PC-3 (cell line): ENCODE measurements around the gene PKP2. TPM values are rescaled to one million over a fixed set of nuclear protein-coding genes. Genes with fewer than 3 reads are reported as not detected.

Experiments used
- ATAC-seq: fragments of 200-7000 bp; cut with Tn5 transposase; 2 replicates; pipeline ENCODE4 v1.9.1; 2020; ENCODE audit warnings: mild to moderate bottlenecking, moderate library complexity
- BruUV-seq: library from RNA; stranded (reverse); fragments of 400-500 nt; replicated peaks from 2 replicates; lab custom pipeline; 2021; lab: Mats Ljungman, UMichigan
- CTCF ChIA-PET: fragments of 300-600 bp; sonication (Branson Sonifier 250); formaldehyde crosslinking; loops from one replicate; lab custom pipeline; 2022; ENCODE audit warnings: antibody characterized with exemption; lab: Charles Lee
- POLR2A ChIA-PET: fragments of 300-600 bp; sonication (Branson Sonifier 250); formaldehyde crosslinking; loops from one replicate; lab custom pipeline; 2022; ENCODE audit warnings: antibody characterized with exemption; ENCODE audit not compliant: unreplicated experiment; lab: Charles Lee
- DNase-seq: peaks from one replicate; pipeline ENCODE4 v3.0.0-alpha.2; 2015
- H2AFZ ChIP-seq: fragments of 300-600 bp; sonication (generic); 2 replicates; pipeline ENCODE4 v1.6.0; 2016; ENCODE audit warnings: antibody characterized with exemption, low read length
- H3F3A ChIP-seq: fragments of 300-600 bp; sonication (generic); one replicate; pipeline ENCODE4 v1.6.0; 2017; ENCODE audit warnings: antibody characterized with exemption, low read length, control low read depth, mild to moderate bottlenecking; ENCODE audit not compliant: unreplicated experiment
- H3K27ac ChIP-seq: fragments of 300-600 bp; sonication (generic); 2 replicates; pipeline ENCODE4 v1.5.1; 2016; ENCODE audit warnings: mild to moderate bottlenecking, low read length
- H3K27me3 ChIP-seq: fragments of 300-600 bp; sonication (generic); 2 replicates; pipeline ENCODE4 v1.6.1; 2016; ENCODE audit warnings: low read length, mixed read lengths
- H3K36me3 ChIP-seq: fragments of 300-600 bp; sonication (generic); 2 replicates; pipeline ENCODE4 v1.6.1; 2016; ENCODE audit warnings: low read depth, mixed run types, low read length, mixed read lengths
- H3K4me1 ChIP-seq: fragments of 300-600 bp; sonication (generic); 2 replicates; pipeline ENCODE4 v1.5.1; 2016; ENCODE audit warnings: low read length; ENCODE audit not compliant: insufficient read depth
- H3K4me2 ChIP-seq: fragments of 300-600 bp; sonication (generic); 2 replicates; pipeline ENCODE4 v1.6.0; 2016; ENCODE audit warnings: low read length
- H3K4me3 ChIP-seq: fragments of 300-600 bp; sonication (generic); 2 replicates; pipeline ENCODE4 v1.5.1; 2016; ENCODE audit warnings: mild to moderate bottlenecking, low read length, mixed read lengths
- H3K79me2 ChIP-seq: fragments of 300-600 bp; sonication (generic); 2 replicates; pipeline ENCODE4 v1.6.1; 2017; ENCODE audit warnings: low read length, mixed read lengths
- H3K9ac ChIP-seq: fragments of 300-600 bp; sonication (generic); 2 replicates; pipeline ENCODE4 v1.6.0; 2016; ENCODE audit warnings: mild to moderate bottlenecking, low read length
- H3K9me2 ChIP-seq: fragments of 300-600 bp; sonication (generic); replicated peaks from 2 replicates; pipeline ENCODE4 v1.6.1; 2016; ENCODE audit warnings: mixed run types, low read length, mixed read lengths
- H3K9me3 ChIP-seq: fragments of 300-600 bp; sonication (generic); 2 replicates; pipeline ENCODE4 v1.6.1; 2016; ENCODE audit warnings: low read length, mixed read lengths
- H4K20me1 ChIP-seq: fragments of 300-600 bp; sonication (generic); 2 replicates; pipeline ENCODE4 v1.6.1; 2016; ENCODE audit warnings: low read length, mixed read lengths
- CTCF ChIP-seq: fragments of 300-600 bp; sonication (generic); conservative IDR thresholded peaks from 2 replicates; pipeline ENCODE4 v1.5.1; 2017; ENCODE audit warnings: antibody characterized with exemption, low read depth, mild to moderate bottlenecking, low read length
- EZH2 ChIP-seq: fragments of 300-600 bp; sonication (generic); IDR thresholded peaks from one replicate; pipeline ENCODE4 v1.6.1; 2017; ENCODE audit warnings: antibody characterized with exemption, mild to moderate bottlenecking, low read length; ENCODE audit not compliant: unreplicated experiment
- EZH2phosphoT487 ChIP-seq: fragments of 300-600 bp; sonication (generic); IDR thresholded peaks from 2 replicates; pipeline ENCODE4 v1.6.1; 2018; ENCODE audit warnings: mild to moderate bottlenecking, antibody characterized with exemption, low read length, borderline replicate concordance
- intact Hi-C: fragments of 100-400 bp; cut with micrococcal nuclease; formaldehyde crosslinking; loops from 2 replicates; pipeline ENCODE4 v1.9.0; 2023
- total RNA-seq: library from RNA; depleted of rRNA; stranded (reverse); fragments of >200 nt; gene quantifications from 2 replicates; pipeline ENCODE4 v1.2.3, GENCODE V29; 2014

PKP2 gene
- total RNA-seq, 1 experiment from 2014 or later: 12.7 TPM

- BruUV-seq: no TSS peak
- no peak overlapping the region for H2AFZ ChIP-seq
- H3K9ac ChIP-seq: no peak overlapping the region
- H4K20me1 ChIP-seq: no peaks in the 10 kb centered on the region
- H3K79me2 ChIP-seq: no peaks in the 10 kb centered on the region
- no peak overlapping the region for H3K4me3 ChIP-seq
- ATAC-seq (no peak), DNase-seq (no peak)
- no peak overlapping the region for H3K4me2 ChIP-seq
- H3K4me1 ChIP-seq: no peaks in the 10 kb centered on the region
- TF ChIP-seq EZH2: no peak
- no peak for TF ChIP-seq EZH2phosphoT487
- no peak for TF ChIP-seq CTCF
- no peaks in the 10 kb centered on the region for H3F3A ChIP-seq
- POLR2A ChIA-PET: no interaction called here
- no peaks in the 10 kb centered on the region for H3K36me3 ChIP-seq
- intact Hi-C loops: no loop called here
- H3K27me3 ChIP-seq: no peaks in the 10 kb centered on the region
- no peaks in the 10 kb centered on the region for H3K9me2 ChIP-seq
- H3K27ac ChIP-seq: no peak overlapping the region
- no peaks in the 10 kb centered on the region for H3K9me3 ChIP-seq
- CTCF ChIA-PET: no interaction called here
These were observed 42.5 kb downstream of the PKP2 start for GRCh38 chr12:32854097-32854496.

GRCh38 chr12:32847287-32847686, 49.3 kb downstream of the PKP2 start:
- Histone ChIP-seq H3K79me2 (no peaks in the 10 kb centered on the region), H3K4me2 (no peak overlapping the region), H2AFZ (no peak overlapping the region), H3K9me3 (no peaks in the 10 kb centered on the region), H3K9me2 (no peaks in the 10 kb centered on the region), H3K36me3 (no peaks in the 10 kb centered on the region), H4K20me1 (no peaks in the 10 kb centered on the region), H3K9ac (no peak overlapping the region), H3F3A (no peaks in the 10 kb centered on the region), H3K4me3 (no peak overlapping the region), H3K27me3 (no peaks in the 10 kb centered on the region), H3K4me1 (peaks cover 6% of the 10 kb centered on the region), H3K27ac (no peak overlapping the region)
- ChIA-PET POLR2A (no interaction called here), CTCF (no interaction called here)
- intact Hi-C loops: no loop called here
- no peak for TF ChIP-seq CTCF
- no peak for TF ChIP-seq EZH2
- no peak for TF ChIP-seq EZH2phosphoT487
- BruUV-seq: no TSS peak
- DNase-seq: no peak
- no peak for ATAC-seq

- CTCF ChIA-PET: no interaction called here
- POLR2A ChIA-PET: no interaction called here
- TF ChIP-seq EZH2phosphoT487 (no peak), EZH2 (no peak), CTCF (no peak)
- intact Hi-C loops: no loop called here
- Histone ChIP-seq H3K79me2 (no peaks in the 10 kb centered on the region), H4K20me1 (no peaks in the 10 kb centered on the region), H3K27me3 (no peaks in the 10 kb centered on the region), H3K9me2 (no peaks in the 10 kb centered on the region), H3F3A (no peaks in the 10 kb centered on the region), H3K9ac (no peak overlapping the region), H2AFZ (no peak overlapping the region), H3K4me2 (no peak overlapping the region), H3K4me1 (peaks cover 6% of the 10 kb centered on the region), H3K4me3 (no peak overlapping the region), H3K27ac (no peak overlapping the region), H3K9me3 (no peaks in the 10 kb centered on the region), H3K36me3 (no peaks in the 10 kb centered on the region)
- ATAC-seq (no peak), DNase-seq (no peak)
- BruUV-seq: no TSS peak
These were observed 50.5 kb downstream of the PKP2 start for GRCh38 chr12:32846053-32846452.
